Measurements from ENCODE around the gene GSTA4.

Gene GSTA4

GRCh38 chr6:53038596-53038995 lies 43.5 kb upstream of the GSTA4 start:
- TF ChIP-seq ZFX (IDR thresholded peaks at IDR 0.05), result no peak
- TF ChIP-seq, protein P1, sequence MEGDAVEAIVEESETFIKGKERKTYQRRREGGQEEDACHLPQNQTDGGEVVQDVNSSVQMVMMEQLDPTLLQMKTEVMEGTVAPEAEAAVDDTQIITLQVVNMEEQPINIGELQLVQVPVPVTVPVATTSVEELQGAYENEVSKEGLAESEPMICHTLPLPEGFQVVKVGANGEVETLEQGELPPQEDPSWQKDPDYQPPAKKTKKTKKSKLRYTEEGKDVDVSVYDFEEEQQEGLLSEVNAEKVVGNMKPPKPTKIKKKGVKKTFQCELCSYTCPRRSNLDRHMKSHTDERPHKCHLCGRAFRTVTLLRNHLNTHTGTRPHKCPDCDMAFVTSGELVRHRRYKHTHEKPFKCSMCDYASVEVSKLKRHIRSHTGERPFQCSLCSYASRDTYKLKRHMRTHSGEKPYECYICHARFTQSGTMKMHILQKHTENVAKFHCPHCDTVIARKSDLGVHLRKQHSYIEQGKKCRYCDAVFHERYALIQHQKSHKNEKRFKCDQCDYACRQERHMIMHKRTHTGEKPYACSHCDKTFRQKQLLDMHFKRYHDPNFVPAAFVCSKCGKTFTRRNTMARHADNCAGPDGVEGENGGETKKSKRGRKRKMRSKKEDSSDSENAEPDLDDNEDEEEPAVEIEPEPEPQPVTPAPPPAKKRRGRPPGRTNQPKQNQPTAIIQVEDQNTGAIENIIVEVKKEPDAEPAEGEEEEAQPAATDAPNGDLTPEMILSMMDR (conservative IDR thresholded peaks at IDR 0.05), result no peak
- no peak overlapping the region for H3K27ac ChIP-seq

DNA sequence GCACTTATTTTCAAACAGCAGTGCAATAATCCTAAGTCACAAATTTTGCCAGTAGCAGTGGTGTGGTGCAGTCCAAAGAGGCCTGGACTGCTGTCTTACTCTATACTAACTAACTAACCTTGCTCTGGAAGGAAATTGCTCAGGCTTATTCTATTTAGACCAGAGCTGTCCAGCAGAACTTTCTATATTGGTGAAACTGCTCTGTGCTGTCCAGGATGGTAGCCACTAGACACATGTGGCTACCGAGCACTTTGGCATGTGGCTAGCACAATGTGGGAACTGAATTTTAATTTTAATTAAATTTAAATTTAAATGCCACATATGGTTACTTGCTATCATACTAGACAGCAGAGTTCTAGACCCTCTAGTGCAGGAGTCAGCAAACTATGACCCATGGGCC lies 43.1 kb upstream of the GSTA4 start:
- no peak for TF ChIP-seq ZFX (IDR thresholded peaks at IDR 0.05)
- TF ChIP-seq, protein P1 (conservative IDR thresholded peaks at IDR 0.05), result no peak
- H3K27ac ChIP-seq, result no peak overlapping the region

DNA sequence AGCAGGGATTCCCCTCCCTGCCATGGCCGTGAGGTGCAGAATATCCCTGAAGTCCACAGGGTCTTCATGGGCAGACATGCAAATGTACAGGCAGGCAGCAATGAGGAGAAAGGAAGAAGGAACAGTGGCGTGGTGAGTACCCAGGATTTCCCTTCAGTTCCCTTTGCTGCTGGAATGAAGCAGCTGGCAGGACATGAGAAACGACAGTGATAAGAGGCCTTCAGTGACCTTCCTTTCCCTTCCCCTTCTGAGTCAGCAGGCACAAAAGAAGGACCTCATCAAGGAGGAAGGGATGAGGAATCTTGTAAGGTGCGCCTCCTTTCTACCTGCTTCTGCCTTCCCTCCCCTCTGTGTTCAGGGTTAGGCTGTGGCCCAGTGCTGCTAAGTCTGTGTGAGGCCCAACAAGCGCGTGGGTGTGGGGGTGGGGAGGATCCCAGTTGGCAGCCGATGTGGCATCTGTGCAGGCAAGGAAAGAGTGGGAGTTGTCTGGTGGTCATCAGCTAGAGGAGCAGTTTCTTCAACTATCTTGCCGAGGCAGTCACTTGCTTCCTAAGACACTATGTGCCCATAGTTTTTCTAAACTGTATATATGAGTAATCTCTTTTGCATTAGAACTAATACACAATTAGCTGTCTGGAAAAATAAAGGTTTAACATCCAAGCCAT lies 40.6 kb upstream of the GSTA4 start:
- TF ChIP-seq, protein P1 (conservative IDR thresholded peaks at IDR 0.05), result no peak
- TF ChIP-seq ZFX (IDR thresholded peaks at IDR 0.05), result no peak
- H3K27ac ChIP-seq, result no peak overlapping the region

DNA sequence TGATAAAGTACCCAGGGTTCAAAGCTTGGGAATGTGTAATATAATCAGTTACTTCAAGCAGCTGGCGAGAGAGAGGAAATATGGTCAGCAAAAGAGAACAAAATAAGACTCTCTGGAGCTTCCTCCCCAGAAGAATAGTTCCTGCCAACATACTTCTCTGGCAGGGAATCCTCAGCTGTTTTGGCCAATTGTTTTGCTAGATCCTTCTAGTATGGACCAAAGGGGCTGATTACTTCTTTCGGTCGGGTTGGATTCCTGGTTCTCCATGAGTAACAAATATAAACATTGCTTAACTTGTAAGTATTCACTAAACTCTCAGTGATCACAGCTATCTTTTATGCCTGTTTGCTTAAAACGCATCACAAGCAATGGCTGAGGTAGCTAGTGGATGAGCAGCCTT lies 38.7 kb upstream of the GSTA4 start:
- H3K27ac ChIP-seq, result no peak overlapping the region
- TF ChIP-seq, protein P1 (conservative IDR thresholded peaks at IDR 0.05), result no peak
- no peak for TF ChIP-seq ZFX (IDR thresholded peaks at IDR 0.05)

- H3K27ac ChIP-seq, result no peak overlapping the region
- no peak for TF ChIP-seq ZFX (IDR thresholded peaks at IDR 0.05)
- TF ChIP-seq, protein P1 (conservative IDR thresholded peaks at IDR 0.05), result no peak
Observed at GRCh38 chr6:53032849-53033248, 37.8 kb upstream of the GSTA4 start.

DNA sequence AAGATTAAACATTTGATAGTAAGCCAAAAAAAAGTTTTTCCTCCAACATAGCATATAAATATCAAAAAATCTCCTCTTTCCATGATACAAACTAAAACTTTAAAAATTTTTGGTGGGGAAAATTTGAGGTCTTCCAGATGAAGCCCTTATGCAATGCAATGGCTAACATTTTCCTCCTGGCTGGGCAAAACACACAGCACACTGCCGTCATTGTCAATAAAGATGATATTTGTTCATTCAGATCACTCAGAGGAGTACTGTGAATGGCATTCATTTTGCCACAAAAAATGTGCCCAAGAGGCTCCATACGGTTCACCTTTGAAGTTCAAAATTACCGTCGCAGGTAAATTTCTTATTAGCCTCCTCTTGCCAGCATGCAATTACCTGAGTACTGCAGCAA lies 36.2 kb upstream of the GSTA4 start:
- no peak overlapping the region for H3K27ac ChIP-seq
- TF ChIP-seq, protein P1 (conservative IDR thresholded peaks at IDR 0.05), result no peak
- TF ChIP-seq ZFX (IDR thresholded peaks at IDR 0.05), result no peak

DNA sequence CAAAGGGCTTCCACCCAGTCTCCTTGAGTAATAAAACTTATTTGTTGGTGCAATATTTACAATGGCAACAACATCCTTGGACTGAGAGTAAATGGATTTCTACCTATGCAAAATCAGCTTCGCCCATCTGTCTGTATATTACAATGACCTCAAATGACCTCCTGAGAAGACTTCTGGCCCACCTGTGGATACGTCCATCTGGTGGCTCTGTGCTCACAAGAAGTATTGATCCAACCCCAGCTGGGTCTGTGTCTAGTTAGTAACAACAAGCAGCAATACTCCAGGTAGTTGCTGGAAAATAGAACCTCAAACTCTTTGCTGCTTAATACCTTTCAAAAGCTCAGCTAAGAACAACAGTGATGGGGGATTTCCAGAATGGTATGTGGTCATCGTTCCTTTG lies 34.7 kb upstream of the GSTA4 start:
- TF ChIP-seq ZFX (IDR thresholded peaks at IDR 0.05), result no peak
- TF ChIP-seq, protein P1 (conservative IDR thresholded peaks at IDR 0.05), result no peak
- H3K27ac ChIP-seq, result no peak overlapping the region

Data from C4-2B (cell line).